Mesenchymal stem cell (in vitro differentiated cells and primary cell): ENCODE data around the gene KRT37.

Experiments
- DNase-seq: peaks from one replicate; pipeline ENCODE4 v3.0.0-alpha.2; 2013
- H2AFZ ChIP-seq: one replicate; pipeline ENCODE4 v1.6.1; 2013; ENCODE audit warnings: low read depth, mild to moderate bottlenecking, control low read depth, inconsistent platforms, low read length, moderate library complexity
- H2AK5ac ChIP-seq: 2 replicates; pipeline ENCODE4 v1.6.1; 2013; ENCODE audit warnings: low read length, moderate library complexity, mild to moderate bottlenecking, inconsistent platforms; ENCODE audit not compliant: severe bottlenecking
- H2BK120ac ChIP-seq: one replicate; pipeline ENCODE4 v1.6.1; 2013; ENCODE audit warnings: low read depth, mild to moderate bottlenecking, inconsistent platforms, low read length, moderate library complexity
- H2BK12ac ChIP-seq, 2 experiments: one replicate each; pipeline ENCODE4 v1.6.1; 2013; ENCODE audit warnings: inconsistent platforms in 2 of 2, low read length in 2 of 2, mild to moderate bottlenecking in 2 of 2, moderate library complexity in 2 of 2, control low read depth in 1 of 2
- H2BK15ac ChIP-seq: one replicate; pipeline ENCODE4 v1.6.1; 2013; ENCODE audit warnings: mild to moderate bottlenecking, low read depth, inconsistent platforms; ENCODE audit not compliant: poor library complexity, severe bottlenecking
- H2BK5ac ChIP-seq: 2 replicates; pipeline ENCODE4 v1.6.1; 2013; ENCODE audit warnings: low read depth, mild to moderate bottlenecking, low read length, control low read depth, inconsistent platforms; ENCODE audit not compliant: poor library complexity, severe bottlenecking
- H3K14ac ChIP-seq, 2 experiments: one replicate each; pipeline ENCODE4 v1.6.1; 2013; ENCODE audit warnings: inconsistent platforms in 2 of 2, low read length in 2 of 2, control low read depth in 1 of 2, mild to moderate bottlenecking in 1 of 2, moderate library complexity in 1 of 2
- H3K18ac ChIP-seq, 2 experiments: one replicate each; pipeline ENCODE4 v1.6.1; 2013; ENCODE audit warnings: inconsistent platforms in 2 of 2, low read length in 2 of 2, control low read depth in 1 of 2, low read depth in 1 of 2, mild to moderate bottlenecking in 1 of 2
- H3K23ac ChIP-seq, 2 experiments: one replicate each; pipeline ENCODE4 v1.6.1; 2013; ENCODE audit warnings: inconsistent platforms in 2 of 2, low read length in 2 of 2, mild to moderate bottlenecking in 2 of 2, moderate library complexity in 2 of 2, control low read depth in 1 of 2
- H3K27ac ChIP-seq: 2 replicates; pipeline ENCODE4 v1.5.1; 2013; ENCODE audit warnings: mild to moderate bottlenecking, moderate library complexity, low read length, control low read depth, inconsistent platforms; ENCODE audit not compliant: poor library complexity, severe bottlenecking
- H3K27me3 ChIP-seq, 2 experiments: 2 replicates each; pipeline versions ENCODE4 v1.6.1 to v1.7.0; 2013; ENCODE audit warnings: low read length in 2 of 2, mild to moderate bottlenecking in 2 of 2, moderate library complexity in 2 of 2, control low read depth in 1 of 2, inconsistent platforms in 1 of 2; ENCODE audit not compliant: control insufficient read depth in 1 of 2, insufficient read depth in 1 of 2
- H3K36me3 ChIP-seq, 2 experiments: 2 replicates each; pipeline versions ENCODE4 v1.6.1 to v1.7.0; 2013; ENCODE audit warnings: low read length in 2 of 2, control low read depth in 1 of 2, inconsistent platforms in 1 of 2, low read depth in 1 of 2, mild to moderate bottlenecking in 1 of 2; ENCODE audit not compliant: insufficient read depth in 2 of 2, control insufficient read depth in 1 of 2
- H3K4ac ChIP-seq, 2 experiments: one replicate each; pipeline ENCODE4 v1.6.1; 2013; ENCODE audit warnings: inconsistent platforms in 2 of 2, low read length in 2 of 2, mild to moderate bottlenecking in 2 of 2, moderate library complexity in 2 of 2, control low read depth in 1 of 2, low read depth in 1 of 2
- H3K4me1 ChIP-seq: 2 replicates; pipeline ENCODE4 v1.6.1; 2013; ENCODE audit warnings: low read depth, low read length, control low read depth; ENCODE audit not compliant: control insufficient read depth, insufficient read depth
- H3K4me2 ChIP-seq: 2 replicates; pipeline ENCODE4 v1.6.1; 2013; ENCODE audit warnings: low read length, mild to moderate bottlenecking, inconsistent platforms; ENCODE audit not compliant: poor library complexity, severe bottlenecking
- H3K4me3 ChIP-seq, 2 experiments: 2 replicates each; pipeline versions ENCODE4 v1.5.1 to v1.7.0; 2013; ENCODE audit warnings: low read length in 2 of 2, mild to moderate bottlenecking in 2 of 2, control low read depth in 1 of 2, low read depth in 1 of 2; ENCODE audit not compliant: insufficient read depth in 1 of 2
- H3K79me1 ChIP-seq: replicated peaks from 2 replicates; pipeline ENCODE4 v1.6.1; 2013; ENCODE audit warnings: mild to moderate bottlenecking, control low read depth, low read length, inconsistent platforms; ENCODE audit not compliant: poor library complexity, severe bottlenecking
- H3K9ac ChIP-seq: 2 replicates; pipeline ENCODE4 v1.7.0; 2013; ENCODE audit warnings: mild to moderate bottlenecking, low read length, moderate library complexity
- H3K9me3 ChIP-seq: 2 replicates; pipeline ENCODE4 v1.7.0; 2013; ENCODE audit warnings: mild to moderate bottlenecking, low read length; ENCODE audit not compliant: control insufficient read depth
- H4K8ac ChIP-seq: one replicate; pipeline ENCODE4 v1.6.1; 2013; ENCODE audit warnings: inconsistent platforms, mild to moderate bottlenecking, low read length, moderate library complexity
- H4K91ac ChIP-seq: one replicate; pipeline ENCODE4 v1.6.1; 2013; ENCODE audit warnings: mild to moderate bottlenecking, low read length, inconsistent platforms
- WGBS: methylation state at CpG from one replicate; pipeline ENCODE4 v1.1.7; 2013; ENCODE audit warnings: mixed read lengths; 5-methylcytosine and 5-hydroxymethylcytosine counted together

KRT37 gene

GRCh38 chr17:41392278-41392677, 32.1 kb downstream of the KRT37 start:
- Histone ChIP-seq H2BK120ac (no peak overlapping the region), H3K23ac (no peak overlapping the region), H3K9ac (no peak overlapping the region), H3K79me1 (no peaks in the 10 kb centered on the region), H4K8ac (no peak overlapping the region), H3K36me3 (no peaks in the 10 kb centered on the region), H2AFZ (no peak overlapping the region), H3K18ac (no peak overlapping the region), H3K27me3 (peaks cover 0 to 28% of the 10 kb centered on the region in 2 experiments), H3K27ac (no peak overlapping the region), H2BK5ac (no peak overlapping the region), H2BK15ac (no peak overlapping the region), H4K91ac (no peak overlapping the region), H3K9me3 (no peaks in the 10 kb centered on the region), H3K4ac (no peak overlapping the region), H3K4me2 (no peak overlapping the region), H3K4me1 (peaks cover 4% of the 10 kb centered on the region), H3K14ac (no peak overlapping the region), H2AK5ac (no peak overlapping the region), H3K4me3 (no peak overlapping the region), H2BK12ac (no peak overlapping the region)
- no peak for DNase-seq
- no CpG with 5 or more reads among the region's 1 CpG for WGBS

DNA sequence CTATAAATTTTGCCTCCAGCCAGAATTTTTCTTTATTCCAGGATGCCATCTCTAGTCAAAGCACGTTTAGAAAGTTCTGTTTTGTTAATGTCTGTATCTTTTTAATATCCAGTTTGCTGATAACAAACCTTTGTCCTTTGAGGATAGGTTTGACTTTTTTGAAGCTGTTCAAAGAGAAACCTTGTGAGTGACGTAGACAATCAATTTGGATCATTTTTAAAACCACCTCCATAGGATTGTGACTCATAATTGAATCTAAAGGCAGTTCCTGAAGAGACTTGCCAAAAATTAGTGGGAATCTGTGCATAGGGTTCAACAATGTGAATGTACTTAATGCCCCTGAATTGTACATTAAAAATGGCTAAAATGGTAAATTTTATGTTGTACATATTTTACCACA, 32.9 kb downstream of the KRT37 start:
- H3K4me1 ChIP-seq: peaks cover 4% of the 10 kb centered on the region
- no peak overlapping the region for H3K27ac ChIP-seq
- DNase-seq: no peak
- H3K4ac ChIP-seq: no peak overlapping the region
- no peak overlapping the region for H4K8ac ChIP-seq
- no peak overlapping the region for H2AK5ac ChIP-seq
- H3K4me2 ChIP-seq: no peak overlapping the region
- no peak overlapping the region for H2BK5ac ChIP-seq
- H3K4me3 ChIP-seq: no peak overlapping the region
- H2BK120ac ChIP-seq: no peak overlapping the region
- no peak overlapping the region for H2BK15ac ChIP-seq
- no peaks in the 10 kb centered on the region for H3K36me3 ChIP-seq
- H2AFZ ChIP-seq: no peak overlapping the region
- no peak overlapping the region for H3K14ac ChIP-seq
- no peak overlapping the region for H3K18ac ChIP-seq
- no peak overlapping the region for H2BK12ac ChIP-seq
- H4K91ac ChIP-seq: no peak overlapping the region
- H3K9ac ChIP-seq: no peak overlapping the region
- no CpG with 5 or more reads among the region's 2 CpGs for WGBS
- no peaks in the 10 kb centered on the region for H3K79me1 ChIP-seq
- no peaks in the 10 kb centered on the region for H3K9me3 ChIP-seq
- peaks cover 0 to 25% of the 10 kb centered on the region in 2 experiments for H3K27me3 ChIP-seq
- H3K23ac ChIP-seq: no peak overlapping the region

- H2BK5ac ChIP-seq: no peak overlapping the region
These were observed 33.9 kb downstream of the KRT37 start for GRCh38 chr17:41390411-41390938.

DNA sequence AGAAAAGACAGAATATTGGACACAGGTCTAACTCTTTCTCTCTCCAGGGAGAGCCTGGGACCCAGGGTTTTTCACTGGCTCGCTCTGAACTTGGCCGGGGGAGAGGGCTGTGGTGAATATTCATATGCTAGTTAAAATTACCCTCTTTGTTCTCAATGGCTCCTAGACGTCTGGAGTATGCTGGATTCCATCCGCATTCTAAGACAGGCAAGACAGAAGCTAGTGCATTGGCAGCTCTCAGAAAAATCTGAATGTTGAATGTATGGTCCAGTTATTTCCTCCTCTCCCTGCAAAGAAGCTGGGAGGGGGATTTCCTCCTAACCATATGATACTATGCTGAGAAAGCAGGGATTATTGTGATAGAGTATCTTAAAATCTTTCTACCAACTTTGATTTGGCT, 36.7 kb downstream of the KRT37 start:
- no peak overlapping the region for H3K18ac ChIP-seq
- no peaks in the 10 kb centered on the region for H3K36me3 ChIP-seq
- no peak overlapping the region for H2BK12ac ChIP-seq
- no peak for DNase-seq
- H2BK5ac ChIP-seq: no peak overlapping the region
- no peak overlapping the region for H2AFZ ChIP-seq
- H3K4me3 ChIP-seq: no peak overlapping the region
- no peak overlapping the region for H4K8ac ChIP-seq
- H2BK120ac ChIP-seq: no peak overlapping the region
- no peak overlapping the region for H2BK15ac ChIP-seq
- H3K4me2 ChIP-seq: no peak overlapping the region
- no peaks in the 10 kb centered on the region for H3K9me3 ChIP-seq
- H3K4ac ChIP-seq: no peak overlapping the region
- peaks cover 0 to 9% of the 10 kb centered on the region in 2 experiments for H3K27me3 ChIP-seq
- H2AK5ac ChIP-seq: no peak overlapping the region
- WGBS: 91% methylated on average over 4 of the region's 4 CpGs
- H4K91ac ChIP-seq: no peak overlapping the region
- H3K27ac ChIP-seq: no peak overlapping the region
- no peaks in the 10 kb centered on the region for H3K79me1 ChIP-seq
- H3K23ac ChIP-seq: no peak overlapping the region
- H3K4me1 ChIP-seq: no peaks in the 10 kb centered on the region
- no peak overlapping the region for H3K14ac ChIP-seq
- H3K9ac ChIP-seq: no peak overlapping the region

More at GRCh38 chr17:41390411-41390938, 33.9 kb downstream of the KRT37 start:
- no peak overlapping the region for H2BK120ac ChIP-seq
- H3K36me3 ChIP-seq: no peaks in the 10 kb centered on the region
- H3K27ac ChIP-seq: no peak overlapping the region
- no peak overlapping the region for H3K4me2 ChIP-seq
- no peak overlapping the region for H3K4ac ChIP-seq
- no peak overlapping the region for H2AK5ac ChIP-seq
- no peak overlapping the region for H3K9ac ChIP-seq
- H4K8ac ChIP-seq: no peak overlapping the region
- H3K14ac ChIP-seq: no peak overlapping the region
- H3K9me3 ChIP-seq: no peaks in the 10 kb centered on the region
- 50% methylated on average over 6 of the region's 7 CpGs for WGBS
- H2AFZ ChIP-seq: no peak overlapping the region
- H3K79me1 ChIP-seq: no peaks in the 10 kb centered on the region
- no peak overlapping the region for H3K4me3 ChIP-seq
- no peak overlapping the region for H2BK15ac ChIP-seq
- no peak overlapping the region for H3K23ac ChIP-seq
- no peak overlapping the region for H2BK12ac ChIP-seq
- no peak for DNase-seq
- peaks cover 4% of the 10 kb centered on the region for H3K4me1 ChIP-seq
- no peak overlapping the region for H3K18ac ChIP-seq
- H4K91ac ChIP-seq: no peak overlapping the region
- H3K27me3 ChIP-seq: peaks cover 0 to 15% of the 10 kb centered on the region in 2 experiments
